H1 (cell line): ENCODE results near the gene PHYH. TPM values are rescaled to one million over a fixed set of nuclear protein-coding genes. Genes with fewer than 3 reads are reported as not detected.

ENCODE experiments used
- CTCF ChIA-PET: fragments of 300-600 bp; sonication (Branson Sonifier 250); formaldehyde crosslinking; loops from one replicate; lab custom pipeline; 2021; ENCODE audit not compliant: partially characterized antibody; lab: Charles Lee
- POLR2A ChIA-PET: fragments of 300-600 bp; sonication (Branson Sonifier 250); formaldehyde crosslinking; loops from one replicate; lab custom pipeline; 2021; ENCODE audit warnings: inconsistent platforms; ENCODE audit not compliant: partially characterized antibody; lab: Charles Lee
- DNase-seq, 2 experiments: peaks; one replicate each; pipeline versions ENCODE4 v3.0.0 to v3.0.0-alpha.2; 2010 to 2022; ENCODE audit warnings: low spot score in 2 of 2, low read depth in 1 of 2, mixed read lengths in 1 of 2
- FAIRE-seq: peaks from 2 replicates; lab custom pipeline; 2011; peaks lifted over from hg19 to GRCh38; lab: Jason Lieb, UNC
- H2AFZ ChIP-seq: 2 replicates; pipeline ENCODE4 v1.8.1; 2012; ENCODE audit warnings: low read length, inconsistent platforms
- H2AK5ac ChIP-seq: 2 replicates; pipeline ENCODE4 v1.6.1; 2013; ENCODE audit warnings: low read depth, low read length
- H2BK120ac ChIP-seq: replicated peaks from 2 replicates; pipeline ENCODE3; 2013; ENCODE audit warnings: low read depth, low read length, inconsistent platforms
- H2BK12ac ChIP-seq: 2 replicates; pipeline ENCODE4 v1.6.1; 2013; ENCODE audit warnings: low read depth, low read length
- H2BK15ac ChIP-seq: 2 replicates; pipeline ENCODE4 v1.6.1; 2013; ENCODE audit warnings: low read length
- H2BK20ac ChIP-seq: 2 replicates; pipeline ENCODE4 v1.6.1; 2013; ENCODE audit warnings: low read length
- H2BK5ac ChIP-seq: 2 replicates; pipeline ENCODE4 v1.6.1; 2013; ENCODE audit warnings: low read depth, low read length
- H3K14ac ChIP-seq: 2 replicates; pipeline ENCODE4 v1.6.1; 2013; ENCODE audit warnings: inconsistent platforms; ENCODE audit not compliant: insufficient read length
- H3K18ac ChIP-seq: 2 replicates; pipeline ENCODE4 v1.6.1; 2013; ENCODE audit warnings: low read length; ENCODE audit errors: extremely low read depth
- H3K23ac ChIP-seq: 2 replicates; pipeline ENCODE4 v1.6.1; 2013; ENCODE audit warnings: inconsistent platforms; ENCODE audit not compliant: insufficient read length
- H3K23me2 ChIP-seq: 2 replicates; pipeline ENCODE4 v1.6.1; 2013; ENCODE audit warnings: low read depth, low read length
- H3K27ac ChIP-seq: 2 replicates; pipeline ENCODE4 v1.6.1; 2011; ENCODE audit warnings: low read depth, low read length, inconsistent platforms
- H3K27me3 ChIP-seq, 4 experiments: replicated peaks in 1 of 4; 1 replicate in 1 of 4; 2 replicates in 3 of 4; pipeline versions ENCODE4 v1.6.1 to v1.8.1; 2011 to 2013; ENCODE audit warnings: low read length in 3 of 4, mild to moderate bottlenecking in 3 of 4, inconsistent platforms in 2 of 4, mixed read lengths in 2 of 4, moderate library complexity in 1 of 4; ENCODE audit not compliant: control insufficient read depth in 3 of 4, insufficient read depth in 3 of 4; ENCODE audit errors: extremely low read depth in 1 of 4
- H3K36me3 ChIP-seq, 4 experiments: 2 replicates each; pipeline versions ENCODE4 v1.6.1 to v1.8.1; 2011 to 2013; ENCODE audit warnings: mild to moderate bottlenecking in 4 of 4, low read length in 3 of 4, moderate library complexity in 2 of 4, control low read depth in 1 of 4, inconsistent platforms in 1 of 4; ENCODE audit not compliant: insufficient read depth in 4 of 4, control insufficient read depth in 2 of 4
- H3K4ac ChIP-seq: replicated peaks from 2 replicates; pipeline ENCODE3; 2013; ENCODE audit warnings: low read length, low read depth, mixed read lengths, inconsistent platforms; ENCODE audit not compliant: insufficient read length
- H3K4me1 ChIP-seq, 4 experiments: replicated peaks in 1 of 4; 1 replicate in 1 of 4; 2 replicates in 3 of 4; pipeline versions ENCODE4 v1.6.1 to v1.8.1; 2011 to 2013; ENCODE audit warnings: low read length in 3 of 4, inconsistent platforms in 2 of 4, mixed read lengths in 1 of 4; ENCODE audit not compliant: insufficient read depth in 4 of 4, control insufficient read depth in 3 of 4
- H3K4me2 ChIP-seq, 2 experiments: 2 replicates each; pipeline versions ENCODE4 v1.6.1 to v1.8.1; 2011 to 2013; ENCODE audit warnings: low read depth in 2 of 2, low read length in 2 of 2, control low read depth in 1 of 2, inconsistent platforms in 1 of 2, mild to moderate bottlenecking in 1 of 2; ENCODE audit not compliant: insufficient read depth in 1 of 2
- H3K4me3 ChIP-seq, 4 experiments: fragments of 200-600, 300-600 bp in 1 of 4; sonication (generic), shearing (Covaris generic), sonication (Bioruptor Twin) in 1 of 4; 2 replicates each; pipeline versions ENCODE4 v1.5.1 to v1.8.1; 2011 to 2016; ENCODE audit warnings: low read length in 4 of 4, low read depth in 3 of 4, control low read depth in 2 of 4, inconsistent platforms in 2 of 4, mild to moderate bottlenecking in 2 of 4, mixed read lengths in 1 of 4, moderate library complexity in 1 of 4; ENCODE audit not compliant: insufficient read depth in 2 of 4; ENCODE audit errors: extremely low read depth in 1 of 4
- H3K56ac ChIP-seq: replicated peaks from 2 replicates; pipeline ENCODE3; 2013; ENCODE audit warnings: low read depth, mild to moderate bottlenecking, mixed read lengths, low read length, inconsistent platforms; ENCODE audit not compliant: insufficient read length
- H3K79me1 ChIP-seq: 2 replicates; pipeline ENCODE4 v1.6.1; 2013; ENCODE audit warnings: low read depth, low read length, control low read depth
- H3K79me2 ChIP-seq, 2 experiments: 2 replicates each; pipeline versions ENCODE4 v1.6.1 to v1.8.1; 2012 to 2013; ENCODE audit warnings: low read length in 2 of 2, mild to moderate bottlenecking in 2 of 2, inconsistent platforms in 1 of 2; ENCODE audit not compliant: insufficient read depth in 2 of 2, control insufficient read depth in 1 of 2
- H3K9ac ChIP-seq, 4 experiments: replicated peaks in 1 of 4; 1 replicate in 1 of 4; 2 replicates in 3 of 4; pipeline versions ENCODE4 v1.6.1 to v1.8.1; 2011 to 2013; ENCODE audit warnings: low read depth in 3 of 4, low read length in 3 of 4, control low read depth in 2 of 4, mild to moderate bottlenecking in 2 of 4, moderate library complexity in 2 of 4, inconsistent platforms in 1 of 4; ENCODE audit errors: extremely low read depth in 1 of 4
- H3K9me3 ChIP-seq, 2 experiments: 2 replicates each; pipeline versions ENCODE4 v1.6.1 to v1.8.1; 2012 to 2013; ENCODE audit warnings: mild to moderate bottlenecking in 2 of 2, moderate library complexity in 2 of 2, control low read depth in 1 of 2, inconsistent platforms in 1 of 2, low read depth in 1 of 2, low read length in 1 of 2, mixed read lengths in 1 of 2; ENCODE audit not compliant: insufficient read depth in 2 of 2
- H4K20me1 ChIP-seq, 2 experiments: replicated peaks in 1 of 2; 2 replicates each; pipeline versions ENCODE3 to v1.8.1; 2011 to 2013; ENCODE audit warnings: inconsistent platforms in 2 of 2, low read length in 2 of 2, mild to moderate bottlenecking in 1 of 2; ENCODE audit not compliant: insufficient read depth in 2 of 2, control insufficient read depth in 1 of 2
- H4K5ac ChIP-seq: 2 replicates; pipeline ENCODE4 v1.6.1; 2013; ENCODE audit warnings: low read length, low read depth, mixed read lengths, inconsistent platforms; ENCODE audit not compliant: insufficient read length
- H4K8ac ChIP-seq: 2 replicates; pipeline ENCODE4 v1.8.0; 2013; ENCODE audit warnings: mild to moderate bottlenecking, moderate library complexity, low read length, inconsistent platforms; ENCODE audit not compliant: insufficient read depth; ENCODE audit errors: extremely low read depth
- H4K91ac ChIP-seq: replicated peaks from 2 replicates; pipeline ENCODE3; 2013; ENCODE audit warnings: low read length, mixed read lengths, inconsistent platforms; ENCODE audit not compliant: insufficient read length
- CBX5 ChIP-seq: fragments of 300-800, 300-1000 bp; sonication (generic); IDR thresholded peaks from 2 replicates; pipeline ENCODE4 v1.7.1; 2016; ENCODE audit warnings: antibody characterized with exemption, low read length, low read depth
- EGR1 ChIP-seq: IDR thresholded peaks from 2 replicates; pipeline ENCODE4 v1.6.1; 2011; ENCODE audit warnings: low read depth, low read length, borderline replicate concordance
- EZH2 ChIP-seq: fragments of 200-600 bp; sonication (generic); IDR thresholded peaks from 2 replicates; pipeline ENCODE4 v1.7.1; 2012; ENCODE audit warnings: low read depth, mild to moderate bottlenecking, moderate library complexity, low read length, inconsistent platforms; ENCODE audit not compliant: severe bottlenecking
- HDAC6 ChIP-seq: IDR thresholded peaks from one replicate; pipeline ENCODE4 v1.7.1; 2012; ENCODE audit warnings: low read depth, mild to moderate bottlenecking, inconsistent platforms, low read length, moderate library complexity
- KDM5A ChIP-seq: fragments of 200-600 bp; IDR thresholded peaks from 2 replicates; pipeline ENCODE4 v1.7.1; 2012; ENCODE audit warnings: mild to moderate bottlenecking, low read length, inconsistent platforms, mixed read lengths
- PHF8 ChIP-seq: fragments of 200-600 bp; sonication (generic); conservative IDR thresholded peaks from 2 replicates; pipeline ENCODE4 v1.7.1; 2012; ENCODE audit warnings: low read depth, mild to moderate bottlenecking, inconsistent platforms, low read length, moderate library complexity
- RAD21 ChIP-seq, 2 experiments: IDR thresholded peaks in 1 of 2; conservative IDR thresholded peaks in 1 of 2; 2 replicates each; pipeline ENCODE4 v1.6.1; 2011; ENCODE audit warnings: low read depth in 2 of 2, low read length in 2 of 2, improper control_type of control experiment in 1 of 2, inconsistent platforms in 1 of 2, mild to moderate bottlenecking in 1 of 2, moderate library complexity in 1 of 2
- RBBP5 ChIP-seq: IDR thresholded peaks from 2 replicates; pipeline ENCODE4 v1.7.1; 2012; ENCODE audit warnings: low read depth, mild to moderate bottlenecking, inconsistent platforms, low read length, moderate library complexity, borderline replicate concordance
- RNF2 ChIP-seq: fragments of 200-900, 300-1000 bp; sonication (generic); IDR thresholded peaks from 2 replicates; pipeline ENCODE4 v1.7.1; 2016; ENCODE audit warnings: borderline replicate concordance, low read depth, mild to moderate bottlenecking, antibody characterized with exemption, low read length; ENCODE audit not compliant: poor library complexity, severe bottlenecking; ENCODE audit errors: missing control alignments
- TAF7 ChIP-seq: optimal IDR thresholded peaks from 2 replicates; pipeline ENCODE3; 2011; ENCODE audit warnings: low read depth, mild to moderate bottlenecking, inconsistent platforms, low read length, moderate library complexity, borderline replicate concordance
- polyA plus RNA-seq, 7 experiments: library from polyadenylated mRNA; depleted of rRNA in 3 of 7; stranded (reverse) in 5 of 7; unstranded in 2 of 7; fragments of >200 nt in 5 of 7; fragments of 200-250 nt in 2 of 7; gene quantifications; 1 replicate in 5 of 7; 2 replicates in 1 of 7; 4 replicates in 1 of 7; pipeline versions ENCODE4 v1.2.1 to v1.2.3, GENCODE V29; 2011 to 2013; ENCODE audit warnings: missing spikeins in 2 of 7, mixed read lengths in 2 of 7
- total RNA-seq: library from RNA; stranded (reverse); fragmentation: NEBNext Ultra II Directional; extraction: Animal tissue kit (Norgen Biotek cat#: 25700); gene quantifications from 2 replicates; pipeline ENCODE4 v1.2.1, GENCODE V29; 2021
- TF ChIP-seq, protein P1 (sequence below), 3 experiments: IDR thresholded peaks; 1 replicate in 2 of 3; 2 replicates in 1 of 3; pipeline versions ENCODE4 v1.5.1 to v1.6.1; 2011; ENCODE audit warnings: low read length in 3 of 3, mild to moderate bottlenecking in 3 of 3, inconsistent platforms in 2 of 3, low read depth in 1 of 3, moderate library complexity in 1 of 3; ENCODE audit not compliant: insufficient read depth in 1 of 3; ENCODE audit errors: control extremely low read depth in 1 of 3

The PHYH gene
- total and polyA plus RNA-seq, 2 of the 8 experiments (the other 6 are each of a cell fraction or from before 2014, with no cell fraction given): 22.0 to 22.7 TPM

GRCh38 chr10:13315361-13315760 is 15.5 kb upstream of the PHYH start:
- H3K4me1 ChIP-seq: peaks cover 0 to 2% (median 0%) of the 10 kb centered on the region in 4 experiments; a peak in 1 of 7 replicates
- H3K4ac ChIP-seq: no peak overlapping the region
- H2BK120ac ChIP-seq: no peak overlapping the region
- H3K79me2 ChIP-seq: no peaks in the 10 kb centered on the region
- no peak overlapping the region for H4K5ac ChIP-seq
- H3K4me2 ChIP-seq: no peak overlapping the region
- no peak overlapping the region for H2BK20ac ChIP-seq
- no peak overlapping the region for H4K91ac ChIP-seq
- no peak overlapping the region for H3K27ac ChIP-seq
- H3K4me3 ChIP-seq: no peak overlapping the region
- H3K56ac ChIP-seq: no peak overlapping the region
- no peak for DNase-seq
- H3K79me1 ChIP-seq: no peaks in the 10 kb centered on the region
- H3K9ac ChIP-seq: no peak overlapping the region
- no peak for FAIRE-seq
- H3K36me3 ChIP-seq: peaks cover 8 to 13% (median 10%) of the 10 kb centered on the region in 4 experiments; a peak in 7 of 8 replicates
- no peak overlapping the region for H3K18ac ChIP-seq
- no peak overlapping the region for H4K8ac ChIP-seq
- H4K20me1 ChIP-seq: peaks cover 0 to 1% of the 10 kb centered on the region in 2 experiments
- ChIA-PET CTCF (interaction anchor here (1.2 to 2.4 kb wide), 3 partner anchors 13 to 149 kb away, joined by 4 to 9 read pairs (median 7); no protein-coding TSS in a partner anchor), POLR2A (interaction anchor here (1.5 to 5.6 kb wide), 5 partner anchors 9 to 35 kb away, joined by 3 to 65 read pairs (median 16); partner anchors contain the start of genes PHYH and SEPHS1)
- H2AFZ ChIP-seq: no peak overlapping the region
- no peak overlapping the region for H2BK5ac ChIP-seq
- H2BK15ac ChIP-seq: no peak overlapping the region
- no peaks in the 10 kb centered on the region for H3K23me2 ChIP-seq
- no peak overlapping the region for H2AK5ac ChIP-seq
- H3K27me3 ChIP-seq: no peaks in the 10 kb centered on the region
- no peaks in the 10 kb centered on the region for H3K9me3 ChIP-seq
- no peak overlapping the region for H3K23ac ChIP-seq
- no peak overlapping the region for H3K14ac ChIP-seq
- no peak overlapping the region for H2BK12ac ChIP-seq
- TF ChIP-seq RAD21 (IDR thresholded peaks at IDR 0.05 in 1 of 2, conservative IDR thresholded peaks at IDR 0.05 in 1 of 2; ENCODE audit: low read depth in 2 of 2, low read length in 2 of 2) (no peak), TAF7 (no peak), PHF8 (no peak), CBX5 (no peak), HDAC6 (no peak), RNF2 (no peak), EGR1 (no peak), KDM5A (no peak), EZH2 (no peak), RBBP5 (no peak)
- TF ChIP-seq, protein P1, sequence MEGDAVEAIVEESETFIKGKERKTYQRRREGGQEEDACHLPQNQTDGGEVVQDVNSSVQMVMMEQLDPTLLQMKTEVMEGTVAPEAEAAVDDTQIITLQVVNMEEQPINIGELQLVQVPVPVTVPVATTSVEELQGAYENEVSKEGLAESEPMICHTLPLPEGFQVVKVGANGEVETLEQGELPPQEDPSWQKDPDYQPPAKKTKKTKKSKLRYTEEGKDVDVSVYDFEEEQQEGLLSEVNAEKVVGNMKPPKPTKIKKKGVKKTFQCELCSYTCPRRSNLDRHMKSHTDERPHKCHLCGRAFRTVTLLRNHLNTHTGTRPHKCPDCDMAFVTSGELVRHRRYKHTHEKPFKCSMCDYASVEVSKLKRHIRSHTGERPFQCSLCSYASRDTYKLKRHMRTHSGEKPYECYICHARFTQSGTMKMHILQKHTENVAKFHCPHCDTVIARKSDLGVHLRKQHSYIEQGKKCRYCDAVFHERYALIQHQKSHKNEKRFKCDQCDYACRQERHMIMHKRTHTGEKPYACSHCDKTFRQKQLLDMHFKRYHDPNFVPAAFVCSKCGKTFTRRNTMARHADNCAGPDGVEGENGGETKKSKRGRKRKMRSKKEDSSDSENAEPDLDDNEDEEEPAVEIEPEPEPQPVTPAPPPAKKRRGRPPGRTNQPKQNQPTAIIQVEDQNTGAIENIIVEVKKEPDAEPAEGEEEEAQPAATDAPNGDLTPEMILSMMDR (IDR thresholded peaks at IDR 0.05; ENCODE audit: control extremely low read depth in 1 of 3, insufficient read depth in 1 of 3, low read depth in 1 of 3, low read length in 3 of 3): no peak
